GM19025 (cell line): Measurements from ENCODE around the gene METTL23.
"Not testable (repeated sequence)": the region's sequence is repeated elsewhere in the genome, so short reads cannot be mapped to it uniquely, and the experiment has no call there.

Source experiments
- ATAC-seq: cut with Tn5 transposase; IDR thresholded peaks from one replicate; pipeline ENCODE4 v1.9.1; 2021; ENCODE audit warnings: mild to moderate bottlenecking, low read depth, moderate library complexity; ENCODE audit not compliant: unreplicated experiment

METTL23 gene

DNA sequence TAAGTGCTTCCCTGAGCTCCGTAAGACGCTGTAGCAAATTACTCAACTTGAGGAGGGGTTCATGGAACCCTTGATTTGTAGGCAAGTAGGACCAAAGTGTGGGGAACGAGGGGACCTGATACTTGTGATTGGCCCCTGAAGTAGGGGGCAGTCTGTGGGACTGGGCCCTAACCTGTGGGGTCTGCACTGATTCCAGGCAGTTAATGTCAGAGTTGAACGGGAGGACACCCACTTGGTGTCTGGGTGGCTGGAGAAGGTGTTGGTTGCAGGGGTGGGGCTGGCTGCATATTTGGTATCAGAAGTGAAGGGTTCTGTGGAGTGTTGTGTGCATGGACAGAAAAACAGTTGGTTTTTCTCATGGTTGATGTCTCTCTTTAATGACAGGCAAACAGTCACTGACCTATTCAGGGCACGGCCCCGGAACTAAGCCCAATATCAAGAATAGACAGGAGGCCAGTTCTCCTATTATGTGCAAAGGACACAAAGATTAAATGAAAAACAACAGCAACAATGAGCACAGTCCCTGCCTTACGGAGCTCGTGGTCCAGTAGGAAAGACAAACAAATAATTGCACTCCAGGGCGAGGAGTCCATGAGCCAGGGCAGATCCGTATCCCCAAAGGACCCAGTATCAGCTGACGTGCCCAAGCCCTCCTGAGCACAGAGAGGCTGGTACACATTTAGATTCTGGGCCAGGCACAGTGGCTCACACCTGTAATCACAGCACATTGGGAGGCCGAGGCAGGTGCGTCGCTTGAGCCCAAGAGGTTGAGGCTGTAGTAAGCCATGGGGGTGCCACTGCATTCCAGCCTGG is 35.1 kb upstream of the METTL23 start:
- ATAC-seq = no peak

DNA sequence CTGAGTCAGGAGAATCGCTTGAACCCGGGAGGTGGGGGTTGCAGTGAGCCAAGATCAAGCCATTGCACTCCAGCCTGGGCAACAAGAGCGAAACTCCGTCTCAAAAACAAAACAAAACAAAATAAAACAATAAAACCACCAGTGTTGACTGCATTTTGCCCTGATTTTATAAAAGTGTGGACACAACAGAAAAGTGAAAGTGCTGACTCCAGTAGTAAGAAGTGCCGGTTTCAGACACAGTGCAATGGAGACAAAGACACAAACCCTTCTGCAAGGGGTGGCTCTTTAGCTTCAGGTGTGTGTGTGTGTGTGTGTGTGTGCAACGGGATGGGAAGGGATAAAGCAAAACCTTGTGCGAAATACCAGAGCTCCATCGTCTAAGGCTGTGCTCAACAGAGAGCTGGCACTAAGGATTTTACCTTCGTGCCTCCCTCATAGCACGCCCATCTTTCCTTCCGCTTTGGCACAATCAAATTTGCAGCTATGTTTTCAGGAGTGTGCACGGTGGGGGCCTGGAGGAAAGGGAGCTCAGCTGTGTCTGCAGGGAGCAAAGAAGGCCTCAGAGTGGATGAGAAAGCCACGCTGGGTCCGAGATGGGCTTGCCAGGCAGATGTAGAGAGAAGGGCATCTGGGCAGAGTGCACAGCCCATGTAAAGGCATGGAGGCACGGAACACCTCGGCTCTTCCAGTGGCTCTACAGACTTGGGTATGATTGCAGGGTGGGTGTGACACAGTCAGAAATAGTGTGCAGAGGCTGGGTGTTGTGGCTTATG is 31.4 kb upstream of the METTL23 start:
- no peak for ATAC-seq

DNA sequence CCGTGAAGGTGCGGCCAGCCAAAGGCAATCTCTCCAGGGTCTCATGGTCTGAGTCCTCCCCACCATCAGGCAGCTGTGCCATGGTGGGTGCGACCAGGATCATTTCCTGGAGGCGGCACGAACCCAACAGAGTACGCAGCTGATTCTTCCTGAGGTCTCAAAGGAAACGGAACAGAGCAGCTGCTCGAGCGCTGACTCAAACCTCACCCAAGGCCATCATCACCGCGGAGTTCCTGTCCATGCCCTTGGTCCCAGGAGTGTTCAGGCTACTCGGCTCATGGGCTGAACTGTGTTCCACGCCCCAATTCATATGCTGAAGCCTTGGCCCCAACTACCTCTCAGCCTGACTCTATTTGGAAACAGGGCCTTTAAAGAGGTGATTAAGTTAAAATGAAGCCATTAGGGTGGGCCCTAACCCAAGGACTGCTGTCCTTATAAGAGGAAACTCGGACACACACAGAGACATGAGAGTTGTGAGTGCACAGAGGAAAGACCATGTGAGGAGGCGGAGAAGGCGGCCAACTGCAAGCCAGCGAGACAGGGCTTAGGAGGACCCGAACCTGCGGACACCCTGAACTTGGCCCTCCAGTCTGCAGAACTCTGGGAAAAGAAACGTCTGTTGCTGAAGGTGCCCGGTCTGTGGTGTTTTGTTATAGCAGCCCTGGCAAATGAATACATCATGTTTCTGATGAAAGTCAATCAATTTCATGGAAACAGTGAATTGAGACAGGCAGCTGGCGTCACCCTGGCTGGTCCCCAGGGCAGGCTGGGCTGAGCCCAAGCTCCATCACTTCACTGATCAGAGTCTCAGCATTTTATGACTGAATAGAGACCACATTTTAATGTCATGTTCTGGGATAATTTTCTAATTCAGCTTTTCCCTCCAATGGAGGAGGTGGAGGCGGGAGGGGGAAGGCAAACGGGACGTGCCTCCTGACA is 29.6 kb upstream of the METTL23 start:
- ATAC-seq = peak; percentile 61

DNA sequence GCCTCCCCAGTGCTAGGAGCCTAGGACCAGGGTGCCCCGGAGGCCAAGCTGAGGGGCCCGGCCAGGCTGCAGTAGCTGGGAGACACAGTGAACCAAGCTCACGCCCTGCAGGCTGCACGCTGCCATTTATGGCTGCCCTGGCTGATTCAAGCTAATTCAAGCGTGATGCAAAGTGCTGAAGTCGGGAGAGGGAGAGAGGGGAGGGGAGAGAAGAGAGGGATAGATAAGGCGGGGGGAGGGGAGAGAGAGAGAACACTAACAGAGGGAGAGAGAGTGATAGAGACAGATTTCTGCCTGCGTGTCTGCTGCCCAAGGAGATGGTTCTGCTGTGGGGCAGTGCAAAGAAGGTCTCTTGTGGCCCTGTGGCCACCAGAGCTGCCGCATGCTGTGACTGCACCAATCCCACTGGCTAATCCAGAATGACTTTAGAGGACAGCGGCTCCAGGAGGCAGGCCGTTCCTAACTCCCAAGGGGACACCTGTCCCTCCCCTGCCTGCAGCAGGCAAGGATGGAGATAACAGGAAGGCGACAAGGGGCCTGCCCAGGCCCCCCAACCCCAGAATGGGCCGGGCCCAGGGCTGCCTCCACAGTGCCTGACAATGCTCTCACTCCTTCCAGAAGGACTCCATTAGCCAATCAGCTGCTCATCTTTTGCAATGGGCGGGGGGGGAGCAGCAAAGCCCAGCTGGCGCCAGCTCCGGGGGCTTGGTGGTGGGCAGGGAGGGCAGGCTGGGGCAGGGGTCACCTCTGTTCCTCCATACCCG is 28.8 kb upstream of the METTL23 start:
- ATAC-seq = no peak

DNA sequence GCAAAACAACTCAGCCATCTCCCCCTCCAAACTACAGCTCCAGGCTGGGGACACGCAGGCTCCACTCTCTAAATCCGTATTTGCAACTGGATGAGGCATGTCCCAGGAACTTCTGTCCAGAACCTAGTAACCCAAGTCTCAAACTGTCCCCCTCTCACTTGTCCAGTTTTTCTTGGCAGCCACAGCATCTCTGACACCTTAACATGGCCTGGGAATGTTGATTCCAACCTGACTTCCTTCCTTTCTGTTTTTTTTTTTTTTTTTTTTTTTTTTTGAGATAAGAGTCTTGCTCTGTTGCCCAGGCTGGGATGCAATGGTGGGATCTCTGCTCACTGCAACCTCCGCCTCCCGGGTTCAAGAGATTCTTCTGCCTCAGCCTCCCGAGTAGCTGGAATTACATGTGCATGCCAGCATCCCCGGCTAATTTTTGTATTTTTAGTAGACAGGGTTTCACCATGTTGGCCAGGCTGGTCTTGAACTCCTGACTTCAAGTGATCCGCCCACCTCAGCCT is 28.1 kb upstream of the METTL23 start:
- not testable (repeated sequence) for ATAC-seq

DNA sequence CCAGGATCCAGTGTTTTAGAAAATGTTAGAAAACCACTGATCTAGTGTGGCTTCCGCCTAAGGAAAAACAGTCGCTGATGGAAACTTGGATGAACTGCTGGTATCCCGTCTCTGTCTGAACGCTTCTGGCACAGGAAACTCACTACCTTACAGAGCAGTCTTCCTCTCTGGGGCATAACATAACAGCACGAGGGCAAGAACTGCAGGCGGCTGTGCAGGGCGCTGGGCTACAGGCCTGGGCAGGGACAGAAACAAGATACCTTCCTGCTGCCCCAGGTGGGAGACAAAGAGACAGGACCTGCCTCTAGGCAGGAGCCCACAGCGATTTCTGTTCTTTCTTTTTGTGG is 26.4 kb upstream of the METTL23 start:
- no peak for ATAC-seq

DNA sequence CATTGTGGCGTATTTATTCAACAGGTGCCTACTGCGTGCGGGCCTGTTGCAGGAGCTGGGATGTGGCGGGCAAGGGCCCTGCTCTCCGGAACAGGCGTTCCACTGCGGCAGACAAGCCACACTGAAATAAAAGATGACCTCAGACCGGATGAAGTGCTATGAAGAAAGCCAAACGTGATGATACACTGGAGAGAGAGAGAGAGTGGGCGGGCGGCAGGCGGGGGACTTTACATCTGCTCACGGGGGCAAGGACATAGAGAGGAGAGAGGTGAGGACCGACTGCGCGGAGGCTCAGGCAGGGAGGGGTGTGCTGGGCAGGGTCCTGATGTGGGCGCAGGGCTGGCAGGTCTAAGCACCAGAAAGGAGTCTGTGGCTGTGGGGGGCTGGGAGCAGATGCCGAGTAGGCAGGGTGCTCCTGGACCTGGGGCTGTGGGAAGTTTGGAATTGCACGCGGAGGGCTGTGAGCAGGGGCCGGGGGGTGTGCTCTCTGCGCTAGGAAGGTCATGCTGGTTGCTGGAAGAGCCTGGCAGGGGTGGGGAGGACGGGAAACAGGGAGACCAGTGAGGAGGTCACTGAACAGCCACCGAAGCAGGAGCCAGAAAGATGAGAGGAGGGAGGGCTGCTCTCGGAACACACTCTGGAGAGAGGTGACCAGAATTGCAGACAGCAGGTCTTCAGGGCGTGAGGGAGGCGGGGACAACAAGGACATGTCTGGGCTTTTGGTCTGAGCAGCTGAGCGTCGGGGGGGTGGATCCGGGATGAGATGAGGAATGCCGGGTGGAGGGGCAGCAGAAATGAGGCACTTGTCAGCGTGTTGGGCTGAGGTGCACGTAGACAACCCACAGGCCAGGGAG is 25.8 kb upstream of the METTL23 start:
- ATAC-seq = no peak

DNA sequence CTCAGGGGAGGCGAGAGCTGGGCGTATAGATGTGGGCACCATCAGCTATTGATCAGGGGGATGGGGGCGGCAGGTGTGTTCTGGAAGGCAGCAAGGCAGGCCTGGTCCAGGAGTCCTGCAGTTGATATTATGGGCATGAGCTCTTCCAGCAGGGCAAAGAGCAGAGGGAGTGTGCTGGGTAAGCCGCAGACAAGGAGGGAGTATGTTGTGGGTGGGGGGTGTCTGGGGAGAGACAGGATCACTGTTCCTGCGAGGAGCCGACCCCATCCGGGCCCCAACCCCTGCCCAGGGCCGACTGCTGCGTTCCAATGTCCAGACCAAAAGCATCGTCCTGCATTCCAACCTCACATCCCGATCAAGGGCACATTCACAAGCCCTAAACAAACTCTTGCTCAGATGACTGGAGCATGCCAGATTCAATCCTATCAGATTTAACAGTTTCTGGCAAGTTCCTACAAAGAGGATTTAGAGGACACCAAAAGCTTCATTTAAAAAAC is 25.1 kb upstream of the METTL23 start:
- no peak for ATAC-seq

DNA sequence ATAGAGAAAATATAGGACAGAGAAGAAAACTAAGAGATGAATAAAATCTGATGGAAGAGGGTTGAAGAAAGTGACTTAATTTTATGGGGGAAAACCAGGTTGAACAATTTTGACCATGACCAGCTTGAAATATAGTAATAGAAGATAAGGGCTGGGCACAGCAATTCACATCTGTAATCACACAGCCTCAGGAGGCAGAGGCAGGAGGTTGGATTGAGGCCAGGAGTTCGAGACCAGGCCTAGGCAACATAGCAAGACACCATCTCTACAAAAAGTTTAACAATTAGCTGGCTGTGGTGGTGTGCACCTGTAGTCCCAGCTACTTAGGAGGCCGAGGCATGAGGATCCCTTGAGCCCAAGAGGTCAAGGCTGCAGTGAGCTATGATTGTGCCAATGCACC is 24.6 kb upstream of the METTL23 start:
- ATAC-seq = no peak

DNA sequence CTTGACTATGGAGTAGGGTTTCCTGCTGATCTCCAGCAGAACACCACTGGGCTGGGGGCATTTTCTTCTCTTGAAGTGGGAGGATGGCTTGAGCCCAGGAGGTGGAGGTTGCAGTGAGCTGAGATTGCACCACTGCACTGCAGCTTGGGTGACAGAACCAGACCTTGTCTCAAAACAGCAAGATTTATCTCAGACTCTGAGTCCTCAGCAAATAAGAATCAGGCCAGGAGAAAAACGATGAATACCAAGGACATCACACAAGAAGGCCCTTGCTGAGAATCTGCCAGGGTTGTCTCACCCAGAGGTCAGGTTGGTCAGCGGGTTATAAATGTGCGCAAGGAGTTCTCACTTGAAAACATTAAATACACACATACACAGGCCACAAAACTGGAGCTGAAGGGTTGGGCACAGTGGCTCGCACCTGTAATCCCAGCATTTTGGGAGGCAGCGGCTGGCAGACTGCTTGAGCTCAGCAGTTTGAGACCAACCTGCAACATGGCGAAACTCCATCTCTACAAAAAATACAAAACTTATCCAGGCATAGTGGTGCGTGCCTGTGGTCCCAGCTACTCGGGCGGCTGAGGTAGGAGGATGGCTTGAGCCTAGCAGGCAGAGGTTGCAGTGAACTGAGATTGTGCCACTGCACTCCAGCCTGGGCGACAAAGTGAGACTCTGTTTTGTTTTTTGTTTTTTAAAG is 23.6 kb upstream of the METTL23 start:
- ATAC-seq = no peak

DNA sequence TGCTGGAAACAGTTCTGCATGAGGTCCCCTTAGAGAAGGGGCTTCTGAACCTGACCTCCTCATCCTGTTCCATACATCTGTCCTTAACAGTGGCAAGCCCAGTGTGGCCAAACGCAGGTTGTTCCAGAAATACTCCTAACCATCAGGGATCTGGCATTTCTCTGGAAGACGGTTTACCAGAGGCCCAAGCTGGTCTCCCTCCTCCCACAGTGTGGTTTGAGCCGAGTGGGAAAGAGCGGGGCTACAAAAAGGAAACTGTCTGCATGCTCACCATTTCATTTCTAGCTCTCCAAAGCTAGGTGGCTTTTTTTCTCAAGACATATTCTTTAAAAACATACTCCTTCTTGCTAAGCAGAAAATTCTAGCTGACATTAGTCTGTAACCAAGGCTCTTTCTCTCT is 21.8 kb upstream of the METTL23 start:
- no peak for ATAC-seq

DNA sequence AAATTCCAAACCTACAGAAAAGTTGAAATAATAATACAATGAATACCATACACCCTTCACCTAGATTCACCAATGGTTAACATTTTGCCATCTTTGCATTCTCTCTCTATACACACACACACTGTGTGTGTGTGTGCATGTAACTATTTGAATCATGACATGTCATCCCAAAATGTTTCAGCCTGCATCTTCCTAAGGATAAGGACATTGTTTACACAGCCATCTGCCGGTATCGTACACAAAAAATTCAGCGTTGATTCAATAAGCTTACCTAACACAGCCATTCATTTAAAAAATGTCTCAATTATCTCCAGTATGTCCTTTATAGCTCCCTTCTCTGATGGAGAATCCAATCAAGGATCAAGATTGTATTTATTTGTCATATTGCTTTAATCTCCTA is 19.8 kb upstream of the METTL23 start:
- no peak for ATAC-seq

DNA sequence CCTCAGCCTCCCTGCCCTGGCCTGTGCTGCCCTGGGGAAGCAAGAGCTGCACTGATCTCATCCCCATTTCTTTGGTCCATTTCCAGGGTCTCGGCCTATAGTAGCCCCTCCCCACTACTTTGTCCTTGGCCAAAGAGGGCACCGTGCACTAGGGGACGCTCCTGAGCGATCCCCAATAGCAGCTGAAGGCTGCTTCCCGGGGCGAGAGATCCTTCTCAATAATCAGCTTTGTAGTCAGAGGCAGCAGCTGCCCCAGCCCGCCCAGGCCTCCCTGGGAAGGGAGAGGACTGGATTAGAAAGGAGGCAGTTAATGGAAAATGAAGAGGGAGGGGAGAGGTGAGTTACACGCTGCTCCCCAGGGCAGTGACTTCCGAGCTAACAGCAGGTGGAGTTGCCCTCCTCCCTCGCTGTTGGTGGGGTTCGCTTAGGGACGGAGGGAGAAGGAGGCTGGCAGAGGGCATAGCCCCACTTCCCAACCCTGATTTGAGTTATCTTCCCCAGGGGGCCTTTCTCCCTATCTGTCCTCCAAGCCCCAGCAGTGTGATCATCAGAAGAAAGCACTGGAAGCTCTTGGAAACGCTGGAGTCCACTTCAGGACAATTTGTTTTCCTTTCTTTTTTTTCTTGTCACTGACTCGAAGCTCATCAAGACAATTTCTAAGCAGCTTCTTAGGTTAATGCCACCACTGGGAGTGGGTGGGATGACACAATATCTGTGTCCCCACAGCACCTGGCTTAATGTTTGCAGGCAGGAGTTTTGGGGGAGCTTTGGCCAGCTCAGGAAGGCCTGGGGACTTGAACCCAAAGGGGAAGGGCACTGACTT is 18.4 kb upstream of the METTL23 start:
- ATAC-seq = no peak

DNA sequence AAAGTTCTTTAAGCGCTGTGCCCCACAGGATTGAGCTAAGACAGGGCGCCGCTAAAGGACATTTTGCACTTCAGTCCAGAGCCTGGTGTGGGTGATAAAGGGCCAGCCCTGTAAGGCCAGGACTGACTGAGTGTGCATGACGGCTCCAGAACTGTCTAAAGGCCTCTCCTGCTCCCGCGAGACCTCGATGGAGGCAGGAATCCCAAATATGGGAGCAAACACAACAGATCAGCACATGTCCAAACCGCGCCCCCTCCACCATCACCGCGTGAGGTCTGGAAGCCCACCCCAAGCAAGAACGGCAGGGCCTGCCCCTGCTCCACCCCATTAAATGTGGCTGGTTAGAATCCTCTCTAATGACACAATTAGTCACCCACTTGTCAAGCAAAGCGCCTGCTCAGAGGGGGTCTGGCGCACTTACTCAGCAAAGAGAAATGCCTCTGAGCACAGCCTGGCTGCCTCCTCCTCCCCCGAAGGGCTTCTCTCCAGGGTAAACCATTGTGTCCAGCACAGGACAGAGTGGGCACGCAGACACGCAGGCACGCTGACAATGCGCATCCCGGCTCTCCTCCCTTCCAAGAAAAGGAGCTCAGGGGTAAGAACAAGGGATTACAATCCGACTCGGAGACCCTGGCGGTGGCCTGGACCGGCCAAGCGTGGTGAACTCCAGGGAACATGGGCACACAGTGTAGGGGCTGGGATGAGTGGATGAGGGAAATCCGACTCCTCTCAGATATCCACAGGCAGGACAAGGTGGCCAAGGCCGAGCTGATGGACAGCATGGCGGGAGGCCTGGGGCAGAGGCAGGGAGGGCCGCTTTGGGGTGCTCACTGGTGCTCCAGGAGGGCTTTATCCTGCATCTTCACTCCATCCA is 17.3 kb upstream of the METTL23 start:
- no peak for ATAC-seq

DNA sequence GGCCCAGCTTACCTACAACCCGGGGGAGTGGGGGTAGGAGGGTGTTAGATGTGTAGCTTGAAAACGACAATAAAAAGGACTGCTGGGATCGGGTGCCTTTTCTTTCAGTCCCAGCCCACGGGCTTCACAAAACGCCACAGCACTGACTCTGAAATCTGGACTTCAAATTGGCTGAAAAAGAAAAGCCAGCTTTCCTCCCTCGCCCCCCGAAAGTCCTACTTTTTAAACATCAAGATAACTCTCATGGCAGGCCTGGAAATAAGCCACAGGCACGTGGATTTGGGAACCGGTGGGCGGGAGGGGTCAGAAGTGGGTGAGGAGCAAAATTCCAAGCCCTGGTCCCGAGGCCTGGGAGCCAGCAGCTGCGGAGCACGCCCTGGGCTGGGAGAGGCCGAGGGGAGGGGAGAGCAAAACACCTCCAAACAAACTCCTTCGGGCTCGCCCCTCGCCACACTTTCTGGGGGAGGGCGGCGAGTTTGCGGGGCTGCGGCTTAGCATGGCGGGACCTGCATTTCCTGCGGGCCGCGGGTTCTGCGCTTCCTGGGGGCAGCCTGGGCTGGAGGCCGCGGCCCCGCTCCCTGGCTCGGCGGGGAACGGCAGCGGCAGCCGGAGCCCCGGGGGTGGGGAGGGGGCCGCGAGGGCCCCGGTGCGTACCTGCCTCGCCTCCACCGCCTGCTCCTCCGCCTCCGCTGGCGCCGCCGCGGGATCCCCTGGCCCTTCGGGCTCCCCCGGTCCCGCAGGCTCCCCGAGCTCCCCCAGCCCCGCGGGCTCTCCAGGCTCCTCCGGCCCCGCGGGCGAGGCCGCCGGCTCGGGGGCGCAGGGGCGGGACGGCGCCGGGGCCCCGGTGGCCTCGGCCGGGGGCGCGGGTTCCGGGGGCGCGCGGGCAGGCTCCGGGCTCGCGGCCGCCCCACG is 16.4 kb upstream of the METTL23 start:
- ATAC-seq = not testable (repeated sequence)
